ENCODE results near the gene MAN1A1.

MAN1A1 gene

GRCh38 chr6:119269266-119270103 is 80.1 kb downstream of the MAN1A1 start:
- DNase-seq: no peak

- DNase-seq: peak in 2 of 4 experiments; percentile 4 to 7
These were observed 82.2 kb downstream of the MAN1A1 start for GRCh38 chr6:119267126-119267905.

DNA sequence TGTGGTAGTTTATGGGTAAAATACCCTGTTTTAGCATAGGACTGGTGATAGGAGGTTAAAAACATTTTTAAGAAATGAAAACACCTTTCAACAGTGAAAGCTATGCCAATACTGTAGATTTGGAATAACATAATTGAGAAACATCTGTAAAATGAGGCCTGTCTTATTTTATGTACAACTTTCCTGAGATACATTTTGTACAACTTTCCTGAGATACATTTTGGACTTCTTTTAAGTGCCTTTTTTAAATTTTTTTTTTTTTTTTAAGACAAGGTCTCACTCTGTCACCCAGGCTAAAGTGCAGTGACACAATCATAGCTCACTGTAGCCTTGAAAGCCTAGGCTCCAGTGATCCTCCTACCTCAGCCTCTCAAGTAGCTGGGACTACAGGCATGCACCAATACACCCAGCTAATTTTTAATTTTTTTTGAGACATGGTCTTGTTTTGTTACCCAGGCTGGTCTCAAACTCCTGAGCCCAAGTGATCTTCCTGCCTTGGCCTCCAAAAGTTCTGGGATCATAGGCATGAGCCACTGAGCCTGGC is 84.6 kb downstream of the MAN1A1 start:
- no peak for DNase-seq

DNA sequence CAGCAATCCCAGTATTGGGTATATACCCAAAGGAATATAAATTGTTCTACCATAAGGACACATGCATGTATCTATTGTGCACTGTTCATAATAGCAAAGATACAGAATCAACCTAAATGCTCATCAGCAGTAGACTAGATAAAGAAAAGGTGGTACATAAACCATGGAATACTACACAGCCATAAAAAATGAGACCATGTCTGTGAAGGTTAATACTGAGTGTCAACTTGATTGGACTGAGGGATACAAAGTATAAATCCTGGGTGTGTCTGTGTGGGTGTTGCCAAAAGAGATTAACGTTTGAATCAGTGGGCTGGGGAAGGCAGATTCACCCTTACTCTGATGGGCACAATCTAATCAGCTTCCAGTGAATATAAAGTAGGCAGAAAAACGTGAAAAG is 86.9 kb downstream of the MAN1A1 start:
- DNase-seq: no peak

DNA sequence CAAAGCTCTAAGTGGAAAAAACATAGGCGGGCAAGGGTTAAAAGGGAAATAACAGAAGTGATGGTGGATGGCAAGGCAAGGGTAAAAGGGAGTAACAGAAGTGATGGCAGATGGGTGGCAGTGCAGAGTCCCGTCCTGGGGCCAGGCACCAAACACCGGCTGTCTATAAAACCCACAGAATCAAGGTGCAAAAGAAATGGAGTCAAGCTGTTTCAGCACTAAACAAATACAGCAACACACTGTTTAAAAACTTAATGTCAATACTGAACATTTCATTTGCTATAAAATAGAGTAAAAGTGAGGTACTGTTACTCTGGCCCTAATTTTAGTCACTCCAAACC is 87.6 kb downstream of the MAN1A1 start:
- no peak for DNase-seq

GRCh38 chr6:119259027-119259426 is 90.5 kb downstream of the MAN1A1 start:
- DNase-seq: no peak

DNA sequence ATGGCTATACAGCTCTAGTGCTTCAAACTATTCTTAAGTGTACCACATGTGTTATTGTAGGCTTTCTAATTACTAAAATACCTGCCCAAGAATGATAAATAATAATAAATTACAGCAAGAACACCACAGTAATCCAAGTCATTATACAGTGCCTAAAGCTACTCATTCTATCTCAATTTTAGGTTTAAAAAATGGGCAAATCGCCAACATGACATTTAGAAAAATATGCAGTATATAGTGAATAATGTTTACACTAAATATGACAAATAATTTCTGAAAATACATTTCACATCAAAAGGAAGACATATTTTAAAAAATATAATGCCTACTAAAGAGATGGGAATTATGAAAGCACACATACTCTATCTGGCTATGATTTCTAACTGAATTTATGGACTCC is 91.8 kb downstream of the MAN1A1 start:
- DNase-seq: no peak

DNA sequence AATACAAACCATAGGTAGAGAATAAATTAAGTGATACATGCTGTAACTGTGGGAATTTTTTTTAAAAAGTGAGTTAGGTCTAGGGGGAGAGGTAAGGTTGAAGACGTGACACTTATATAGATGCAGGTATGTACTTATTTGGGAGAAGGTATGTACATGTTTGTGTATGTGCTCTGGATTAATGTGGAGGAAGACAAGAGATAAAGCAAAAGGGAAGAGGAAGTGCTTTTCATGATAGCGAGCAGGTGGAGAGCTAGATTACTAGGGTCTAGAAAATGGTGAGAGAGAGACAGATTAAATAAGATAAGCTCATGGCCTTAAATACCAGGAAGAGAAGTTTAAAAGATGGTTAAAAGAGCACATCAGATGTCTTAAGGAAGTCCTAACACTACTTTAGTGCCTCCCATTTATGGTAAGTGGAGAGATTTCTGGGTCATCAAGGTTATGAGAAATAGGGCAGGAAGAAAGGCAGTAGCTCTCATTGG is 92.5 kb downstream of the MAN1A1 start:
- no peak for DNase-seq

DNA sequence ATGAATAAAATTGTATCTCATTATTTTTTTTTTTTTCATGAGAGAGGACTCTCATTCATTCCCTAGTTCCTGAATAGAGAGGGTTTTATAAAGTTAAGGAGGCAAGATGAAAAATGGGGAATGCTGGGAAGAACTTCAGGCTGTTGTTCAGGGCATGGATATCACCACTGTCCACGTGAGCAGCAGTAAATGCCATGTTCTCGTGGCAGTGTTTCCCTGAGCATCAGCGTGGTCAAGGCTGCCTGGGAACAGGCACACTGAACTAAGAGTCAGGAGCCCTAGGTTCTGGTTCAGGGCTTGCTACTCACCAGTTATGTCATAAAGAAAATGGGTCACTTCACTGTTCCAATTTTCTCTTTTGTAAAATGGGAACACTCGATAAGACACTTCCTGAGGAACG is 93.2 kb downstream of the MAN1A1 start:
- DNase-seq: no peak

DNA sequence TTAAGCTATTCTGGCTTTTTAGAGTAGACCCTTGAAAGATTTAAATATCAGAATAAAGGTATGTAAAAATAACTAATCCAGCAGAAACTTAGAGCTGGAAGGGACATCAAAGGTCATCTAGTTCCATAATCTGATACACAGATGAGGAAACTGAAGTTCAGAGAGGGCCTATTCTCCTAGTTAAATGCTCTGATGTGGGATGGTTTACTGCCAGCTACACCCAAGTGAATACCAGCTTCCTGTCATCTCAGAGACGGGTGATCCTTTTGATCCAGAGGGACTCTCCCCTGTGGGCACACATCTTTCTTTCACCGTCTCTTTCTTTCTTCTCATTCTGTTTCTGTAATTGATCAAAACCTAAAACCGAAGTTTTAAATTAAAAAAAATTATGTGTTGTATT is 94.1 kb downstream of the MAN1A1 start:
- no peak for DNase-seq

DNA sequence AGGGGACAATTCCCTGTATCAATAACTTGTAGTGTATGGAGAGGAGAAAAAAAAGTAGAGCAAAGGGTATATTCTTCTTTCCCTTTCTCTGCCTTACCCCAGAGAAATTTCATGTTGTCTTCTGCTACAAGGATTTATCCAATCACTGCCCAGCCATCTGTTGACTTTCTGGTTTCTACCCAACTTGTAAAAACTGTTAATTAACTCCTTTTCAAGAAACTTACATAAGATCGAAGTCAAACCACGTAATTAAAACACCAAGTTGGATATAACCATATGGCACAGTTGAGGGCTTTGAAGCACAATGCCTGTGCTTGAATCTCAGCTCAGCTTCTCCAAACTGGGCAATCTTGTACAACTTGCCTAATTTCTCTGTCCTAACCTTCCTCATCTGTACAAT is 99.5 kb downstream of the MAN1A1 start:
- DNase-seq: no peak

DNA sequence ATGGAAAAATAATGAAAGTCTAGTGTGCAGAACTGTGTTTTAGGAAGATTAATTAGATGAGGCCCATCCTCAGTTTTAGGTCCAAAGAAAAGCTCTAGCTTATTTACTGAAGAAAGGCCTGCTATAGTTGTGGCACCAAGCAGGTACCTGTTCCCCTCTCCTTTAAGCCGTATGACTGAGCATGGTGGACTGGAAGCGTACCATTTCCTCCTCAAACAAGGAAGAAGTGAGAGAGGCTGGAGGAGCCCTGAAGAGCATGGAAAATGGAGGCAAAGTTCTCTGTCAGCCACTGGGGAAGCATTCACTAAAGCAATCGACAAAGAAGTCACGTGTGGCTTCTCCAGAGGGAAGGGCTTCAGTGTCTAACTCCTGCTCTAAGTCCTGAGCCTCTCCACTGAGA is 100.2 kb downstream of the MAN1A1 start:
- no peak for DNase-seq

DNA sequence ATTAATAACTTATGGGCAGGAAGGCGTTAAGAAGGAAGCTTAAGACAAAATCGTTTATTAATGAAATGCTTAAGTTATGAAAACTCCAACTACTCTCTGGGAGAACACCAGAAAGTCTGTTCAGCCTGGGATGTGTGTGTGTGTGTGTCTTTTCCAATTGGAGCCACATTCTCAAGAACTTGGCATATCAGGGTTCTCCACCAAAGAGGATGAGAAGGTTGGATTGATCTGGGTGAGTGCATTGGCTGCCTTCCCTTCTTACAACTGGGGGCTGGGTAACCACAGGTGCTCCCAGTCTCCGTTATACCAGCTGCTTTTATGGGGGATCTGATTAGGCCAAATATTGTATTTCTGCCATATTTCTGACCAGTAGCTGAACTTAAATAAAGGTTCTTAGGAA is 102.1 kb downstream of the MAN1A1 start:
- no peak for DNase-seq

GRCh38 chr6:119243657-119244056 is 105.9 kb downstream of the MAN1A1 start:
- DNase-seq: no peak

DNA sequence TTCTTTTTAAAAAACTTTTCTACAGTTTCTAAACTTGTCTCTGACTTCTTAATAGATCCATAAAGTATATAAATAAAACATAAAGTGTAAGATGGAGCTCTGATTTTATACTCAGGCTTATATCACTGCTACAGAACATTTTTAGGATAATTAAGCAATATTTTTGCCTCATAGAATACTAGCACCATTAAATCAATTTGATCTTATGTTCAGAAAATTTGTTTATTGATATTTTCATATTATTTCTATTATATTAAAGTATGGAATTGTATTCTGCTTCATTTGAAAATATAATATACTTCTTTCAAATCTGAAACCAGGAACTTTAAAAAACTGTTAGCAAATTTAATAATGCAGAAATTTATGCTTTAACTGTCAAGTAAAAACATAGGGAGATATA is 106.5 kb downstream of the MAN1A1 start:
- DNase-seq: no peak

DNA sequence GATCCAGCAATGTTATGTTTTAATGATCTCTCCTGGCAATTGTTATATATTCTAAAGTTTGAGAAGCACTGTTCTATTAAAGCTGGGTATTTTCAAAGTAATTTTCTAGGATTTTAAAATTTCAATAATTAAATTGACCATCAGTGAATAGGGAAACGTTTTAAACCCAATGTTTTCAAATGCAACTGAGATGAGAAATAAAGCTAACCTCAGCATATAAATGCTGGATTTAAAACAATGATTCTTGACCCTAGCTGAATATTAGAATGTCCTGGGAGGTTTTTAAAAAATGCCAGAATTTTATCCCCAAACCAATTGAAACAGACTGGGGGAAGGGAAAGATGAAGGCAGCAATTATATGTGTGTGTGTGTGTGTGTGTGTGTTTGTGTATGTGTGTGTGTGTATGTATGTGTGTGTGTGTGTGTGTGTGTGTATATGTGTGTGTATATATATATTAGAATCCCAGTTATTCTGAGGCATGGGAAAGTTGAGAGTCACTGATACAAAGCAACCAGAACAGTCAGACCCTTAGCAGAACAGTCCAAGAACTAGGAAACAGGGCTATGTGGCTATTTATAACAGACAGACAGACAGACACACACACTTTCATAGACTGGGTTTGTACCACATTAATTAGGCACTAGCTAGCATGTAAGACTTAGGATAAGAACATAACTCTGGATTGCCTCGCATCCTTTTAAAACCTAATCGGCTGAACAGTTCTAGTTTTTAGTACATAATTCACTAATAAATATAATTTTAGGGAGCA is 107.8 kb downstream of the MAN1A1 start:
- no peak for DNase-seq

- peak in 1 of 4 experiments; percentile 1 for DNase-seq
These were observed 108.5 kb downstream of the MAN1A1 start for GRCh38 chr6:119241111-119241465.

- no peak for DNase-seq
These were observed 109.1 kb downstream of the MAN1A1 start for GRCh38 chr6:119240257-119241110.

GRCh38 chr6:119237177-119237715 is 112.3 kb downstream of the MAN1A1 start:
- no peak for DNase-seq

DNA sequence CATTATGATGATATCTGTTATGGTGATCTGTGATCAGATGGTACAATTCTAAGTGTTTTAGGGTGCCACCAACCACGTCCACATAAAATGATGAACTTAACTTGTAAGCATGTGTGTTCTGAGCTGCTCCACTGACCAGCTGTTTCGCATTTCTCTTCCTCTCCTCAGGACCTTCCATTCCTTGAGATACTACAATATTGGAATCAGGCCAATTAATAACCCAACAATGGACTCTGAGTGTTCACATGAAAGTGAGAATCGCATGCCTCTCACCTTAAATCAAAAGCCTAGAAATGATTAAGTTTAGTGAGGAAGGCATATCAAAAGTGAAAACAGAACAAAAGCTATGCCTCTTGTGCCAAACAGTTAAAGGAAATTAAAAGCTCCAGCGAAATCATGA is 114.6 kb downstream of the MAN1A1 start:
- DNase-seq: no peak

DNA sequence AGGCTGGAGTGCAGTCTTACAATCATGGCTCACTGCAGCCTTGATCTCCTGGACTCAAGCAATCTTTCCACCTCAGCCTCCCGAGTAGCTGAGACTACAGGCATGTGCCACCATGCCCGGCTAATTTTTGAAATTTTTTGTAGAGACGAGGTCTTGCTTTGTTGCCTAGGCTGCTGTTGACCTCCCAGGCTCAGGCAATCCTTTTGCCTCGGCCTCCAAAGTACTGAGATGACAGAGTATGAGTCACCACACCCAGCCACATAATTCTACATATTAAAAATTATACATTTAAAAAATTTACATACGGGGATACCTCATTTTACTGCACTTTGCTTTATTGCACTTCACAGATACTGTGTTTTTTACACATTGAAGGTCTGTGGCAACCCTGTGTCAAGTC is 115.1 kb downstream of the MAN1A1 start:
- no peak for DNase-seq
